WTC11 (cell line): ENCODE results near the gene STK16. TPM values are rescaled to one million over a fixed set of nuclear protein-coding genes. Genes with fewer than 3 reads are reported as not detected.

Experiments
- ATAC-seq: fragments of 200-7000 bp; cut with Tn5 transposase; 2 replicates; pipeline ENCODE4 v1.10.0; 2021; ENCODE audit warnings: mild to moderate bottlenecking, moderate library complexity
- CTCF ChIA-PET: fragments of 300-600 bp; sonication (Branson Sonifier 250); formaldehyde crosslinking; loops from one replicate; lab custom pipeline; 2021; ENCODE audit warnings: antibody characterized with exemption; lab: Charles Lee
- POLR2A ChIA-PET: fragments of 350-600 bp; sonication (Branson Sonifier 250); formaldehyde crosslinking; loops from one replicate; lab custom pipeline; 2021; ENCODE audit warnings: antibody characterized with exemption; lab: Charles Lee
- DNase-seq: peaks from one replicate; pipeline ENCODE4 v3.0.0; 2021; ENCODE audit warnings: low spot score
- H3K27ac Mint-ChIP-seq: 2 replicates; pipeline ENCODE4 v1.8.0; 2021; ENCODE audit warnings: mixed read lengths
- H3K27me3 Mint-ChIP-seq: 2 replicates; pipeline ENCODE4 v1.8.0; 2021; ENCODE audit warnings: low read depth, mild to moderate bottlenecking, moderate library complexity, mixed read lengths
- H3K36me3 Mint-ChIP-seq: 2 replicates; pipeline ENCODE4 v1.8.0; 2021; ENCODE audit warnings: mixed read lengths
- H3K4me1 Mint-ChIP-seq: 2 replicates; pipeline ENCODE4 v1.8.0; 2022; ENCODE audit warnings: mixed read lengths
- H3K4me3 Mint-ChIP-seq: 2 replicates; pipeline ENCODE4 v1.8.0; 2021; ENCODE audit warnings: mild to moderate bottlenecking, moderate library complexity, mixed read lengths
- H3K9me3 Mint-ChIP-seq: 2 replicates; pipeline ENCODE4 v1.8.0; 2021; ENCODE audit warnings: mixed read lengths
- AR ChIP-seq: fragments of 250-450 bp; sonication (Bioruptor Pico); IDR thresholded peaks from 2 replicates; pipeline ENCODE4 v1.9.0; 2021; ENCODE audit warnings: mild to moderate bottlenecking
- CBFB ChIP-seq: sonication (generic); formaldehyde crosslinking; IDR thresholded peaks from 2 replicates; pipeline ENCODE4 v1.8.1; 2022; ENCODE audit warnings: mild to moderate bottlenecking, low read depth, missing genetic modification reagents
- EMX1 ChIP-seq: fragments of 250-450 bp; sonication (Bioruptor Pico); IDR thresholded peaks from 2 replicates; pipeline ENCODE4 v1.8.0; 2021; ENCODE audit warnings: mild to moderate bottlenecking
- FOXP1 ChIP-seq: sonication (generic); formaldehyde crosslinking; IDR thresholded peaks from 2 replicates; pipeline ENCODE4 v1.8.0; 2022; ENCODE audit warnings: missing genetic modification reagents, mild to moderate bottlenecking, moderate library complexity, borderline replicate concordance
- GABPB1 ChIP-seq: sonication (generic); formaldehyde crosslinking; IDR thresholded peaks from 2 replicates; pipeline ENCODE4 v1.8.1; 2023; ENCODE audit warnings: mild to moderate bottlenecking, missing genetic modification reagents
- GTF2I ChIP-seq: fragments of 250-450 bp; sonication (Bioruptor Pico); conservative IDR thresholded peaks from 2 replicates; pipeline ENCODE4 v1.4.0; 2021; ENCODE audit warnings: mild to moderate bottlenecking
- HMGA2 ChIP-seq: fragments of 250-450 bp; sonication (Bioruptor Pico); IDR thresholded peaks from 2 replicates; pipeline ENCODE4 v1.4.0; 2021; ENCODE audit warnings: mild to moderate bottlenecking, moderate library complexity
- HMGXB4 ChIP-seq: sonication (generic); formaldehyde crosslinking; IDR thresholded peaks from 2 replicates; pipeline ENCODE4 v1.8.1; 2023; ENCODE audit warnings: mild to moderate bottlenecking, moderate library complexity, missing genetic modification reagents
- IRF1 ChIP-seq: sonication (generic); formaldehyde crosslinking; IDR thresholded peaks from 2 replicates; pipeline ENCODE4 v1.8.0; 2023; ENCODE audit warnings: missing genetic modification reagents
- MLX ChIP-seq: sonication (generic); formaldehyde crosslinking; IDR thresholded peaks from 2 replicates; pipeline ENCODE4 v1.8.1; 2023; ENCODE audit warnings: mild to moderate bottlenecking, missing genetic modification reagents, moderate library complexity
- MXD4 ChIP-seq: fragments of 250-450 bp; sonication (Bioruptor Pico); IDR thresholded peaks from 2 replicates; pipeline ENCODE4 v1.8.0; 2021; ENCODE audit warnings: mild to moderate bottlenecking, moderate library complexity, borderline replicate concordance
- NFATC4 ChIP-seq: fragments of 250-450 bp; sonication (Bioruptor Pico); IDR thresholded peaks from 2 replicates; pipeline ENCODE4 v1.9.0; 2021; ENCODE audit warnings: mild to moderate bottlenecking
- SP1 ChIP-seq: sonication (generic); formaldehyde crosslinking; conservative IDR thresholded peaks from 2 replicates; pipeline ENCODE4 v1.8.1; 2022; ENCODE audit warnings: missing genetic modification reagents
- ZNF219 ChIP-seq: sonication (generic); formaldehyde crosslinking; IDR thresholded peaks from 2 replicates; pipeline ENCODE4 v1.8.0; 2023; ENCODE audit warnings: missing genetic modification reagents, mild to moderate bottlenecking, borderline replicate concordance
- ZNF317 ChIP-seq: sonication (generic); formaldehyde crosslinking; IDR thresholded peaks from 2 replicates; pipeline ENCODE4 v1.8.1; 2023; ENCODE audit warnings: low read depth, mild to moderate bottlenecking, moderate library complexity, missing genetic modification reagents, borderline replicate concordance
- ZNF396 ChIP-seq: fragments of 250-450 bp; sonication (Bioruptor Pico); IDR thresholded peaks from 2 replicates; pipeline ENCODE4 v1.8.0; 2021; ENCODE audit warnings: mild to moderate bottlenecking, moderate library complexity, borderline replicate concordance
- ZNF423 ChIP-seq: fragments of 250-450 bp; sonication (Bioruptor Pico); IDR thresholded peaks from 2 replicates; pipeline ENCODE4 v2.1.2; 2022; ENCODE audit warnings: mild to moderate bottlenecking, moderate library complexity
- ZNF512 ChIP-seq: sonication (generic); formaldehyde crosslinking; IDR thresholded peaks from 2 replicates; pipeline ENCODE4 v1.8.1; 2022; ENCODE audit warnings: missing genetic modification reagents, borderline replicate concordance
- total RNA-seq: library from RNA; stranded (reverse); gene quantifications from 3 replicates; pipeline ENCODE4 v1.2.3, GENCODE V29; 2021

The STK16 gene
- total RNA-seq, 1 experiment from 2014 or later, result 27.5 TPM

- DNase-seq (no peak), ATAC-seq (no peak)
- Mint-ChIP-seq H3K9me3 (no peaks in the 10 kb centered on the region), H3K4me1 (peaks cover 20% of the 10 kb centered on the region), H3K27me3 (peaks cover 22% of the 10 kb centered on the region), H3K36me3 (peaks cover 2% of the 10 kb centered on the region; the same call in 1 of the 2 replicates), H3K27ac (no peak overlapping the region), H3K4me3 (no peak overlapping the region)
- CTCF ChIA-PET, result no interaction called here
- POLR2A ChIA-PET, result interaction anchor here (0.7 kb wide), 1 partner anchor 42 kb away, joined by 6 read pairs; no protein-coding TSS in a partner anchor
- TF ChIP-seq MXD4 (CRISPR knock-in tag) (no peak), IRF1 (CRISPR knock-in tag) (no peak), ZNF219 (CRISPR knock-in tag) (no peak)
These were observed 44.5 kb downstream of the STK16 start for GRCh38 chr2:219289537-219290361.

- Mint-ChIP-seq H3K4me3 (no peak overlapping the region), H3K9me3 (peaks cover 2% of the 10 kb centered on the region; the same call in 1 of the 2 replicates), H3K27ac (no peak overlapping the region), H3K27me3 (peaks cover 29% of the 10 kb centered on the region), H3K36me3 (no peaks in the 10 kb centered on the region), H3K4me1 (peaks cover 22% of the 10 kb centered on the region)
- TF ChIP-seq ZNF317 (no peak), AR (CRISPR knock-in tag) (no peak), EMX1 (CRISPR knock-in tag) (no peak), MLX (CRISPR knock-in tag) (no peak), SP1 (no peak), GTF2I (no peak)
- no peak for DNase-seq
- no peak for ATAC-seq
- POLR2A ChIA-PET, result interaction anchor here (1.1 kb wide), 1 partner anchor 73 kb away, joined by 3 read pairs; no protein-coding TSS in a partner anchor
- CTCF ChIA-PET, result no interaction called here
These were observed 45.3 kb downstream of the STK16 start for GRCh38 chr2:219290381-219291171.

GRCh38 chr2:219291394-219291793, 46.1 kb downstream of the STK16 start:
- POLR2A ChIA-PET, result interaction anchor here (1.1 kb wide), 1 partner anchor 74 kb away, joined by 3 read pairs; no protein-coding TSS in a partner anchor
- ATAC-seq (no peak), DNase-seq (no peak)

More at GRCh38 chr2:219291394-219291793, 46.1 kb downstream of the STK16 start:
- Mint-ChIP-seq H3K27me3 (peaks cover 37% of the 10 kb centered on the region), H3K4me1 (peaks cover 18% of the 10 kb centered on the region), H3K9me3 (peaks cover 5% of the 10 kb centered on the region; the same call in 1 of the 2 replicates), H3K27ac (no peak overlapping the region), H3K4me3 (no peak overlapping the region), H3K36me3 (no peaks in the 10 kb centered on the region)
- TF ChIP-seq ZNF423 (CRISPR knock-in tag) (no peak), NFATC4 (CRISPR knock-in tag) (no peak), ZNF396 (CRISPR knock-in tag) (no peak), FOXP1 (CRISPR knock-in tag) (no peak), HMGXB4 (CRISPR knock-in tag) (no peak), CBFB (CRISPR knock-in tag) (no peak), ZNF512 (CRISPR knock-in tag) (no peak), HMGA2 (CRISPR knock-in tag) (no peak), GABPB1 (no peak)
- CTCF ChIA-PET, result interaction anchor here (5.7 kb wide), 1 partner anchor 12 kb away, joined by 158 read pairs; the partner anchor contains the start of gene DNAJB2
